ENCODE data around the gene STOML1. TPM values are rescaled to one million over a fixed set of nuclear protein-coding genes. Genes with fewer than 3 reads are reported as not detected.

STOML1 gene
- total RNA-seq, 4 donors from 2014 or later = 0.75 to 14.6 (median 4.5) TPM

DNA sequence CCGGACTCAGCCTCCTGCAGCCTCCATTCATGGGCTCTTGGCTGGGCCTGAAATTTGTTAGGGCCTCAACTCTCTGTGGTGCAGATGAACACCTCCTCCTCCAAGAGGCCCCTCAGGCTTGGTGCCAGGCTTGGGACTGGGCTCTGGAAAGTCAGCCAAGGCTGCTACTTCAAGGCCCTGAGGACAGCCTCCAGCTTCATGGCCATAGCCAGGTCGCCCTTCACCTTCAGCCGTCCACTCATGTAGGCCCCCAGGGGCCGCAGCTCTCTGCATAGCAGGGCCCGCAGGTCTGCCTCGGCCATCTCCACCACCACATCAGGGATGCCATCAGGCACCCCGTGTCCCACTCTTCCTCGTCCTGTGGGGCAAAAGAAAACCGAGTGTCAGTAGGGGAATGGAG, 8.3 kb downstream of the STOML1 start:
- TF ChIP-seq CTCF (IDR thresholded peaks at IDR 0.05) (no peak), EP300 (IDR thresholded peaks at IDR 0.05; ENCODE audit: low read depth) (no peak), POLR2AphosphoS5 (IDR thresholded peaks at IDR 0.05) (no peak), POLR2A (IDR thresholded peaks at IDR 0.05) (no peak)
- Histone ChIP-seq H3K9me3 (no peaks in the 10 kb centered on the region), H3K27ac (peak overlapping the region; percentile 82 to 90 (median 86)), H3K4me1 (peaks cover 26 to 52% (median 38%) of the 10 kb centered on the region in 4 donors), H3K4me3 (no peak overlapping the region), H3K27me3 (no peaks in the 10 kb centered on the region), H3K36me3 (no peaks in the 10 kb centered on the region)
- 96% methylated on average over 9 of the region's 9 CpGs; no CpG with 5 or more reads in 1 of the 2 donors for WGBS, 2 donors (ENCODE audit: low coverage in 1 of 2)
- no peak for DNase-seq
- in situ Hi-C loops (cut with MboI; ENCODE audit: low pct_ligation_motif_present in 1 of 4, low pct_unique_long_range_greater_than_20kb in 1 of 4, low sequenced_read_pairs in 3 of 4) (loop anchor here in 1 of 4 donors (10.0 kb wide), 1 partner anchor 51 kb away; no protein-coding TSS in a partner anchor), intact Hi-C loops (cut with DNase I; ENCODE audit: low total_unique reads) (no loop called here)

GRCh38 chr15:73983211-73983727, 8.8 kb downstream of the STOML1 start:
- in situ Hi-C loops (cut with MboI; ENCODE audit: low pct_ligation_motif_present in 1 of 4, low pct_unique_long_range_greater_than_20kb in 1 of 4, low sequenced_read_pairs in 3 of 4) = loop anchor here in 1 of 4 donors (10.0 kb wide), 1 partner anchor 52 kb away; no protein-coding TSS in a partner anchor
- Histone ChIP-seq H3K9me3 (no peaks in the 10 kb centered on the region), H3K4me3 (no peak overlapping the region), H3K4me1 (peaks cover 26 to 49% (median 37%) of the 10 kb centered on the region in 4 donors), H3K27me3 (no peaks in the 10 kb centered on the region), H3K36me3 (no peaks in the 10 kb centered on the region), H3K27ac (peak overlapping the region; percentile 82 to 90 (median 86))
- 35% methylated on average over 7 of the region's 10 CpGs; no CpG with 5 or more reads in 1 of the 2 donors for WGBS, 2 donors (ENCODE audit: low coverage in 1 of 2)
- TF ChIP-seq EP300 (IDR thresholded peaks at IDR 0.05; ENCODE audit: low read depth) (no peak), POLR2AphosphoS5 (IDR thresholded peaks at IDR 0.05) (no peak), CTCF (IDR thresholded peaks at IDR 0.05) (no peak), POLR2A (IDR thresholded peaks at IDR 0.05) (no peak)
- DNase-seq = peak; percentile 47
- intact Hi-C loops (cut with DNase I; ENCODE audit: low total_unique reads) = no loop called here

GRCh38 chr15:73982222-73982962, 9.7 kb downstream of the STOML1 start:
- 18% methylated on average over 8 of the region's 8 CpGs; no CpG with 5 or more reads in 1 of the 2 donors for WGBS, 2 donors (ENCODE audit: low coverage in 1 of 2)
- no peaks in the 10 kb centered on the region for H3K9me3 ChIP-seq
- intact Hi-C loops (cut with DNase I; ENCODE audit: low total_unique reads) = no loop called here
- peak; percentile 65 for TF ChIP-seq EP300 (IDR thresholded peaks at IDR 0.05; ENCODE audit: low read depth)
- TF ChIP-seq CTCF (IDR thresholded peaks at IDR 0.05) = no peak
- TF ChIP-seq POLR2A (IDR thresholded peaks at IDR 0.05) = no peak
- peak in 2 of 3 donors; percentile 46 to 59 for TF ChIP-seq POLR2AphosphoS5 (IDR thresholded peaks at IDR 0.05)
- H3K4me3 ChIP-seq = no peak overlapping the region
- H3K4me1 ChIP-seq = peaks cover 26 to 43% (median 37%) of the 10 kb centered on the region in 4 donors
- peak; percentile 75 for DNase-seq
- no peaks in the 10 kb centered on the region for H3K27me3 ChIP-seq
- peak overlapping the region; percentile 82 to 90 (median 86) for H3K27ac ChIP-seq
- H3K36me3 ChIP-seq = no peaks in the 10 kb centered on the region
- in situ Hi-C loops (cut with MboI; ENCODE audit: low pct_ligation_motif_present in 1 of 4, low pct_unique_long_range_greater_than_20kb in 1 of 4, low sequenced_read_pairs in 3 of 4) = loop anchor here in 1 of 4 donors (10.0 kb wide), 1 partner anchor 52 kb away; no protein-coding TSS in a partner anchor

- peak overlapping the region; percentile 82 to 90 (median 86) for H3K27ac ChIP-seq
- peaks cover 5% of the 10 kb centered on the region for H3K27me3 ChIP-seq
- no peak overlapping the region for H3K4me3 ChIP-seq
- TF ChIP-seq POLR2AphosphoS5 (IDR thresholded peaks at IDR 0.05) (no peak), CTCF (IDR thresholded peaks at IDR 0.05) (no peak), POLR2A (IDR thresholded peaks at IDR 0.05) (no peak), EP300 (IDR thresholded peaks at IDR 0.05; ENCODE audit: low read depth) (no peak)
- peaks cover 26 to 43% (median 37%) of the 10 kb centered on the region in 4 donors for H3K4me1 ChIP-seq
- in situ Hi-C loops (cut with MboI; ENCODE audit: low pct_ligation_motif_present in 1 of 4, low pct_unique_long_range_greater_than_20kb in 1 of 4, low sequenced_read_pairs in 3 of 4) = loop anchor here in 1 of 4 donors (10.0 kb wide), 1 partner anchor 53 kb away; no protein-coding TSS in a partner anchor
- WGBS, 2 donors (ENCODE audit: low coverage in 1 of 2) = 49% methylated on average over 5 of the region's 5 CpGs; no CpG with 5 or more reads in 1 of the 2 donors
- intact Hi-C loops (cut with DNase I; ENCODE audit: low total_unique reads) = no loop called here
- DNase-seq = no peak
- no peaks in the 10 kb centered on the region for H3K9me3 ChIP-seq
- no peaks in the 10 kb centered on the region for H3K36me3 ChIP-seq
Measured at GRCh38 chr15:73981761-73982221, 10.3 kb downstream of the STOML1 start.
